Lung (tissue), 12 donors: ENCODE data around the gene OTULINL. TPM values are rescaled to one million over a fixed set of nuclear protein-coding genes. Genes with fewer than 3 reads are reported as not detected.

Experiments used
- ATAC-seq: fragments of 200-7000 bp; cut with Tn5 transposase; one replicate; pipeline ENCODE4 v1.9.1; 2020; ENCODE audit warnings: moderate number of reproducible peaks; ENCODE audit not compliant: insufficient read depth, low FRiP score
- DNase-seq, 3 donors: peaks; one replicate each; pipeline ENCODE4 v3.0.0-alpha.2; 2013 to 2017
- H3K27ac ChIP-seq, 2 donors: one replicate each; pipeline ENCODE4 v1.5.1; 2013; ENCODE audit warnings: mild to moderate bottlenecking in 2 of 2, moderate library complexity in 2 of 2, control low read depth in 1 of 2, inconsistent platforms in 1 of 2, low read depth in 1 of 2, low read length in 1 of 2
- H3K27me3 ChIP-seq, 3 donors: one replicate each; pipeline ENCODE4 v1.5.1; 2013; ENCODE audit warnings: low read length in 2 of 3; ENCODE audit not compliant: control insufficient read depth in 3 of 3, insufficient read depth in 3 of 3
- H3K36me3 ChIP-seq, 4 donors: one replicate each; pipeline ENCODE4 v1.5.1; 2013; ENCODE audit warnings: low read length in 4 of 4, mild to moderate bottlenecking in 1 of 4, moderate library complexity in 1 of 4; ENCODE audit not compliant: control insufficient read depth in 4 of 4, insufficient read depth in 4 of 4
- H3K4me1 ChIP-seq, 5 donors: one replicate each; pipeline ENCODE4 v1.5.1; 2013; ENCODE audit warnings: low read length in 5 of 5, mild to moderate bottlenecking in 2 of 5, moderate library complexity in 1 of 5; ENCODE audit not compliant: control insufficient read depth in 5 of 5, insufficient read depth in 5 of 5
- H3K4me3 ChIP-seq: one replicate; pipeline ENCODE4 v1.5.1; 2013; ENCODE audit warnings: mild to moderate bottlenecking, control low read depth, moderate library complexity
- H3K9ac ChIP-seq, 2 donors: one replicate each; pipeline ENCODE4 v1.5.1; 2013; ENCODE audit warnings: low read length in 2 of 2, control low read depth in 1 of 2; ENCODE audit not compliant: insufficient read depth in 1 of 2
- H3K9me3 ChIP-seq, 4 donors: one replicate each; pipeline ENCODE4 v1.5.1; 2013; ENCODE audit warnings: low read length in 3 of 4, mild to moderate bottlenecking in 1 of 4, moderate library complexity in 1 of 4; ENCODE audit not compliant: control insufficient read depth in 4 of 4, insufficient read depth in 3 of 4
- WGBS, 2 donors: extraction: QIAGEN DNeasy Blood & Tissue Kit; methylation state at CpG; one replicate each; pipeline ENCODE4 v1.1.7; 2013; 5-methylcytosine and 5-hydroxymethylcytosine counted together
- polyA plus RNA-seq, 2 donors: library from polyadenylated mRNA; stranded (reverse); fragments of 200-250 nt; gene quantifications; one replicate each; pipeline ENCODE4 v1.2.1, GENCODE V29; 2013
- total RNA-seq, 2 donors: library from RNA; depleted of rRNA in 1 of 2; stranded (reverse); fragments of >200 nt in 1 of 2; gene quantifications; one replicate each; pipeline ENCODE4 v1.2.1, GENCODE V29; 2014 to 2021
- TF ChIP-seq, protein P1 (sequence below): IDR thresholded peaks from 2 replicates; pipeline ENCODE4 v1.5.1; 2012; ENCODE audit warnings: mild to moderate bottlenecking; ENCODE audit errors: control extremely low read depth, extremely low read depth
- donor health status: control.
- donor health status: control.
- donor health status: Bipolar disorder and iron deficiency.
- donor health status: healthy.
- donor health status: DM: yes; HTN: yes; CAD: no.

Gene OTULINL
- total and polyA plus RNA-seq, 4 donors, result 19.7 to 59.9 (median 30.0) TPM

DNA sequence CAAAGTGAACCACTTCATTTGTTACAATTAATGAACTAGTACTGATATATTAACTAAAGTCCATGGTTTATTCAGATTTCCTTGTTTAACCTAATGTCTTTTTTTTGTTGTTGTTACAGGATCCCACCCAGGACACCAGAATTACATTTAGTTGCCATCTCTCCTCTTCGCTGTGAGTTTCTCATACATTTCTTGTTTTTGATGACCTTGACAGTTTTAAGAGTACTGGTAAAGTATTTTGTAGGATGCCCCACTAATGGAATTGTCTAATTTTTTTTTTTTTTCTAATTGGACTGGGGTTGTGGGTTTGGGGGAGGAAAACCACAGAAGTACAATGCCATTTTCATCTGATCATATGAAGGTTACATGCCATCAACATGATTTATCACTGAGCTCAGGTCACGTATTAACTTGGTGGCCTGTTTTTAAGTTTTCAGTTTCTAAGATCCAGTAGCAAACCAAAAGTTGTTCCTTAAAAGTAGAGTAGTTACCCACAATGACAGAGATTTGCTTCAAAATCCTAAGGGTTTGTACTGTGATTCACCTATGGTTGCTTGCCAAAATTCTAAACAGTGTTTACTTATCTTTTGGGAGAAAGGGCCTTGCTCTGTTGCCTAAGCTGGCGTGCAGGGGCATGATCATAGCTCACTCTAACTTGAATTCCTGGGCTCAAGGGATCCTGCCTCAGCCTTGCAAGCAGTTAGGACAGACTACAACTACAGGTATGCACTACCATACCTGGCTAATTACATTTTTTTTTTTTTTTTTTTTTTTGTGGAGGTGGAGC lies 78.4 kb downstream of the OTULINL start:
- H3K36me3 ChIP-seq, result peaks cover 0 to 2% (median 0%) of the 10 kb centered on the region in 4 donors
- no peak overlapping the region for H3K9ac ChIP-seq
- peaks cover 0 to 8% (median 0%) of the 10 kb centered on the region in 5 donors for H3K4me1 ChIP-seq
- H3K27me3 ChIP-seq, result no peaks in the 10 kb centered on the region
- TF ChIP-seq, protein P1, sequence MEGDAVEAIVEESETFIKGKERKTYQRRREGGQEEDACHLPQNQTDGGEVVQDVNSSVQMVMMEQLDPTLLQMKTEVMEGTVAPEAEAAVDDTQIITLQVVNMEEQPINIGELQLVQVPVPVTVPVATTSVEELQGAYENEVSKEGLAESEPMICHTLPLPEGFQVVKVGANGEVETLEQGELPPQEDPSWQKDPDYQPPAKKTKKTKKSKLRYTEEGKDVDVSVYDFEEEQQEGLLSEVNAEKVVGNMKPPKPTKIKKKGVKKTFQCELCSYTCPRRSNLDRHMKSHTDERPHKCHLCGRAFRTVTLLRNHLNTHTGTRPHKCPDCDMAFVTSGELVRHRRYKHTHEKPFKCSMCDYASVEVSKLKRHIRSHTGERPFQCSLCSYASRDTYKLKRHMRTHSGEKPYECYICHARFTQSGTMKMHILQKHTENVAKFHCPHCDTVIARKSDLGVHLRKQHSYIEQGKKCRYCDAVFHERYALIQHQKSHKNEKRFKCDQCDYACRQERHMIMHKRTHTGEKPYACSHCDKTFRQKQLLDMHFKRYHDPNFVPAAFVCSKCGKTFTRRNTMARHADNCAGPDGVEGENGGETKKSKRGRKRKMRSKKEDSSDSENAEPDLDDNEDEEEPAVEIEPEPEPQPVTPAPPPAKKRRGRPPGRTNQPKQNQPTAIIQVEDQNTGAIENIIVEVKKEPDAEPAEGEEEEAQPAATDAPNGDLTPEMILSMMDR, result no peak
- H3K4me3 ChIP-seq, result no peak overlapping the region
- ATAC-seq, result no peak
- H3K27ac ChIP-seq, result no peak overlapping the region
- no peak for DNase-seq
- WGBS, 2 donors, result 92 to 94% methylated on average over 3 of the region's 3 CpGs
- no peaks in the 10 kb centered on the region for H3K9me3 ChIP-seq

DNA sequence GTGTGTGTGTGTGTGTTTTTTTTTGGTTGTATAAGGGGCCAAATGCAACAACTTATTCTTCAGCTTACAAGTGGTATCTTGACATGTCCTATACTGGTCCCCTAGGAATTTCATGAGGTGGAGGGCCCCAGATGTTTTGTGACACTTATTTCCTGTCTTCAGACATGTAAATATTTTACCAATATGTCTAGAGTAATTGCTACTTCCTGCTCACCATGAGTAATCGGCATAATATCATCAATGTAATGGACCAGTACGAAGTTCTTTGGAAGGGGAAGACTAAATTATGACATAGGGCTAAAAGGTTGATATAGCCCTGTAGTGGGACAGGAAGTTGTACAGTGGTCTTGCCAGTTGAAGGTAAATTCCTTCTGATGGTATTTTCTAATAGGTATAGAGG lies 79.2 kb downstream of the OTULINL start:
- 54 to 56% methylated on average over 2 of the region's 2 CpGs for WGBS, 2 donors
- TF ChIP-seq, protein P1, result no peak

More for the DNA sequence above, 79.2 kb downstream of the OTULINL start:
- no peaks in the 10 kb centered on the region for H3K27me3 ChIP-seq
- H3K9me3 ChIP-seq, result no peaks in the 10 kb centered on the region
- no peak overlapping the region for H3K27ac ChIP-seq
- ATAC-seq, result no peak
- no peak overlapping the region for H3K4me3 ChIP-seq
- H3K36me3 ChIP-seq, result peaks cover 0 to 2% (median 0%) of the 10 kb centered on the region in 4 donors
- H3K4me1 ChIP-seq, result peaks cover 0 to 13% (median under 1%) of the 10 kb centered on the region in 5 donors
- H3K9ac ChIP-seq, result no peak overlapping the region
- no peak for DNase-seq

Other genes with a start within 250 kb of the OTULINL start
- gene OTULIN, start 82.9 kb downstream of the OTULINL start, total RNA-seq, result 10 to 100 TPM; 32.7 to 35.6 TPM
- 10 to 100 TPM in 1 of 2 donors, 1 to 10 TPM in 1; 7.5 to 11.1 TPM for gene OTULIN, start 82.9 kb downstream of the OTULINL start, polyA plus RNA-seq